Measurements from ENCODE around the gene LOX.
"Not testable (repeated sequence)": the region's sequence is repeated elsewhere in the genome, so short reads cannot be mapped to it uniquely, and the experiment has no call there.

LOX gene

DNA sequence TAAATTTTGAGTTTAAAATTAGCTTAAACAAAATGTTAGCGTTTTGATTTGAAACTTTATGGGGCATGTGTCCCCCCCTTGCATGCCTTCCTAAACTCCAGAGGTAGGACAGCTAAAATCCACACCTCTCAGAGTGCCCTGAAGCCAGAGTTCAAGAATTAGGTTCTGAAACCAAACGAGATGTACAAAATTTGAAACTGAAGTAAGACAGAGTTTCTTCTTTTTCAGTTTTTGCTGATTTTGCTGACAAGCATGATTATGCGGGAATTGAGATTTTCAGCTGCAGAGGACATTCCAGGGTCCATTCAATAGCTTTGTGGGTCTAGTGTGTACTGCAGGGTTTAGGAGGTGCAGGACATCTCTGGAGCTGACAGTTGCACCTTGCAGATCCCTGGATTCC is 17.1 kb upstream of the LOX start:
- no peak overlapping the region for H3K4me3 ChIP-seq (IDR thresholded peaks at IDR 0.05; ENCODE audit: insufficient read depth, low read depth, low read length)
- H3K79me2 ChIP-seq (ENCODE audit: insufficient read depth, low read depth): no peaks in the 10 kb centered on the region
- H3K36me3 ChIP-seq (ENCODE audit: insufficient read depth): no peaks in the 10 kb centered on the region
- H3K27me3 ChIP-seq (ENCODE audit: insufficient read depth, low read depth): no peaks in the 10 kb centered on the region
- peak overlapping the region; percentile 17; the same call in 1 of the 2 replicates for H3K27ac ChIP-seq
- TF ChIP-seq, protein P1, sequence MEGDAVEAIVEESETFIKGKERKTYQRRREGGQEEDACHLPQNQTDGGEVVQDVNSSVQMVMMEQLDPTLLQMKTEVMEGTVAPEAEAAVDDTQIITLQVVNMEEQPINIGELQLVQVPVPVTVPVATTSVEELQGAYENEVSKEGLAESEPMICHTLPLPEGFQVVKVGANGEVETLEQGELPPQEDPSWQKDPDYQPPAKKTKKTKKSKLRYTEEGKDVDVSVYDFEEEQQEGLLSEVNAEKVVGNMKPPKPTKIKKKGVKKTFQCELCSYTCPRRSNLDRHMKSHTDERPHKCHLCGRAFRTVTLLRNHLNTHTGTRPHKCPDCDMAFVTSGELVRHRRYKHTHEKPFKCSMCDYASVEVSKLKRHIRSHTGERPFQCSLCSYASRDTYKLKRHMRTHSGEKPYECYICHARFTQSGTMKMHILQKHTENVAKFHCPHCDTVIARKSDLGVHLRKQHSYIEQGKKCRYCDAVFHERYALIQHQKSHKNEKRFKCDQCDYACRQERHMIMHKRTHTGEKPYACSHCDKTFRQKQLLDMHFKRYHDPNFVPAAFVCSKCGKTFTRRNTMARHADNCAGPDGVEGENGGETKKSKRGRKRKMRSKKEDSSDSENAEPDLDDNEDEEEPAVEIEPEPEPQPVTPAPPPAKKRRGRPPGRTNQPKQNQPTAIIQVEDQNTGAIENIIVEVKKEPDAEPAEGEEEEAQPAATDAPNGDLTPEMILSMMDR (conservative IDR thresholded peaks at IDR 0.05; ENCODE audit: low read depth, low read length): no peak
- H2AFZ ChIP-seq (ENCODE audit: low read depth): no peak overlapping the region
- no peaks in the 10 kb centered on the region for H4K20me1 ChIP-seq (ENCODE audit: insufficient read depth)
- H3K9ac ChIP-seq: no peak overlapping the region
- peaks cover 35% of the 10 kb centered on the region for H3K4me1 ChIP-seq (ENCODE audit: low read depth, poor library complexity, severe bottlenecking)
- peak overlapping the region; percentile 56 for H3K4me2 ChIP-seq

DNA sequence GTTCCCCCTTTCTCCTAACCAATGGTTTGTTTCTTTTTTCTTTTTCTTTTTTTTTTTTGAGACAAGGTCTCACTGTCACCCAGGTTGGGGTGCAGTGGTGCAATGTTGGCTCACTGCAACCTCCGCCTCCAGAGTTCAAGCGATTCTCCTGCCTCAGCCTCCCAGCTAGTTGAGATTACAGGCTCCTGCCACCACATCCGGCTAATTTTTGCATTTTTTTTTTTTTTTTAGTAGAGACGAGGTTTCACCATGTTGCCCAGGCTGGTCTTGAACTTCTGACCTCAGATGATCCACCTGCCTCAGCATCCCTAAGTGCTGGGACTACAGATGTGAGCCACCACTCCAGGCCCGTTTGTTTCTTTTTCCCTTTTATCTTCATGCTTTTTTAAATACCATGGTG is 16.2 kb upstream of the LOX start:
- H2AFZ ChIP-seq (ENCODE audit: low read depth); H3K27me3 ChIP-seq (ENCODE audit: insufficient read depth, low read depth); H4K20me1 ChIP-seq (ENCODE audit: insufficient read depth); H3K79me2 ChIP-seq (ENCODE audit: insufficient read depth, low read depth); H3K4me3 ChIP-seq (IDR thresholded peaks at IDR 0.05; ENCODE audit: insufficient read depth, low read depth, low read length); H3K36me3 ChIP-seq (ENCODE audit: insufficient read depth); H3K9ac ChIP-seq: not testable (repeated sequence)
- Histone ChIP-seq H3K4me1 (ENCODE audit: low read depth, poor library complexity, severe bottlenecking) (peaks cover 44% of the 10 kb centered on the region), H3K27ac (peak overlapping the region; percentile 17; the same call in 1 of the 2 replicates), H3K4me2 (peak overlapping the region; percentile 56)

DNA sequence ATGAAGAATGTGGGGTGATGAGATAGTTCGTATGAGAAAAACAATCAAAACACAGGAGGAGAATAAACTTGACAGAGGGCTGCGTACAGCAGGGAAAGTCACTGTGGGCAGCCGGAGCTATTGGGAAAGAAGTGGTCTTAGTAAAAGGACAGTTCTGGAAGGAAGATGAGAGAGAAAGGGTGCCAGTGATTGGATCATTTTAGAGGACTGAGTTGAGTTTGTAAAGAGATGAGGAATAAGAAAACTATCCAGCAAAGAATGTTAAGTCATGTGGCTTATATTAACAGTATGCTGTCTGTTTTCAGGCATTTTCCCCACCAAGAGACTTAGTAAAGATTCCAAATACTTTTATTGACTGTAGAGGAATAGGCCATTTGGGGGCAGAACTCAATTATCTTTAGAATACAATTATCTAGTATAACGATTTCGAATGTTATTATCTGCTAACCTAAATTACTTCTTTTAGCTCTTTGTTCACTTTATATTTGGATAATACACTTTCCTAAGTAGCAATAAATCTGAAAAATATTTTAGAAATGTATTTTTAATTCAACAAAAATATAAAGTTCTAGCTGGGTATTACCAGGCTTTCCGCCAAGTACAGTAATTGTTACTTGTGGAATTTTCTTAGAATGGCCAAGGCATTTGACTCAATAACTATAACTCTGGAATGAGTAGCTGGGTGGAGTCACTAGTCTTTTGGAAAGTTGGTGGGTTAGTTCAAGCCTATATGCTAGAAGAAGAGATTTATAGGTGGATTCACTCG is 15.5 kb upstream of the LOX start:
- no peaks in the 10 kb centered on the region for H3K27me3 ChIP-seq (ENCODE audit: insufficient read depth, low read depth)
- H3K79me2 ChIP-seq (ENCODE audit: insufficient read depth, low read depth): no peaks in the 10 kb centered on the region
- no peaks in the 10 kb centered on the region for H4K20me1 ChIP-seq (ENCODE audit: insufficient read depth)
- H3K27ac ChIP-seq: no peak overlapping the region
- H3K4me2 ChIP-seq: peak overlapping the region; percentile 45
- no peak overlapping the region for H3K4me3 ChIP-seq (IDR thresholded peaks at IDR 0.05; ENCODE audit: insufficient read depth, low read depth, low read length)
- peaks cover 51% of the 10 kb centered on the region for H3K4me1 ChIP-seq (ENCODE audit: low read depth, poor library complexity, severe bottlenecking)
- no peak overlapping the region for H2AFZ ChIP-seq (ENCODE audit: low read depth)
- no peaks in the 10 kb centered on the region for H3K36me3 ChIP-seq (ENCODE audit: insufficient read depth)
- no peak overlapping the region for H3K9ac ChIP-seq
- TF ChIP-seq, protein P1 (conservative IDR thresholded peaks at IDR 0.05; ENCODE audit: low read depth, low read length): no peak

DNA sequence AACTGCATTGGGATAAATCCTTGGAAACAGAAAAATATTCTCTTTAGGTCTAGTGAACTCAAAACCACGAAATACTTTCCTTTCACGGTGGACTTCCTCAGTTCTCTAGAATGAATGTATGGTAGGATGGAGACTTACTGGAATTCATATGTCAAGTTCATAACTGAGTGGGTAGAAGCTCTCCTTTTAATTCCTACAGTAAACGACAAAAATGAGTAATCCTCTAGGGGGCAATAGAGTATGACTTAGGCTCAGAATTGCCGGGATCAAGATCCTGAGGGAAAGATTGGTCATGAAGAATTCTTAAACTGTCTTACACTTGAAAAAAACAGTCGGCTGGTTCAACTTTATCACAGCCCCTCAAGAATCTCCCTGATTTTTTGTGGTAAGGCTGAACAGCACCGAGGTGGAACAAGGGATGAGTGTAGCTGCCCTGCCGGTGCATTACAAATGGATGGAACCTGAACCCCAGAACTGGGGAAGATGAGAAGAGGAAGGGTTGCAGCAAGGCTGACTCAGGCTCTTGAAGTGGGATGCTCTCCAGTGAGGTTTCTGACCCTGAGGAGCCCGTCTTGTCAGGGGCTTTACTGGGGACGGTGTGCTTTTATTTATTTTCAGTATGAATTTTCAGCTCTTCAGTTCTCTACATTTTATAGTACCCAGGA is 14.0 kb upstream of the LOX start:
- Histone ChIP-seq H2AFZ (ENCODE audit: low read depth) (no peak overlapping the region), H3K36me3 (ENCODE audit: insufficient read depth) (no peaks in the 10 kb centered on the region), H3K27ac (no peak overlapping the region), H3K4me1 (ENCODE audit: low read depth, poor library complexity, severe bottlenecking) (peaks cover 55% of the 10 kb centered on the region), H3K27me3 (ENCODE audit: insufficient read depth, low read depth) (no peaks in the 10 kb centered on the region), H3K4me3 (IDR thresholded peaks at IDR 0.05; ENCODE audit: insufficient read depth, low read depth, low read length) (no peak overlapping the region), H4K20me1 (ENCODE audit: insufficient read depth) (no peaks in the 10 kb centered on the region), H3K9ac (no peak overlapping the region), H3K4me2 (no peak overlapping the region), H3K79me2 (ENCODE audit: insufficient read depth, low read depth) (no peaks in the 10 kb centered on the region)
- TF ChIP-seq, protein P1 (conservative IDR thresholded peaks at IDR 0.05; ENCODE audit: low read depth, low read length): peak; percentile 36; the same call in 1 of the 2 replicates
